Stimulated activated CD8-positive, alpha-beta memory T cell treated with anti-CD3 and anti-CD28 coated beads, Interleukin-2, amount 100 ng/mL, for 1 hour (primary cell): ENCODE measurements around the gene METRN.
A peak's percentile ranks its signal among the peaks of the same experiment; 100 is the strongest.
"Not testable (repeated sequence)": the region's sequence is repeated elsewhere in the genome, so short reads cannot be mapped to it uniquely, and the experiment has no call there.

Source experiments
- DNase-seq, 2 donors: peaks; one replicate each; pipeline ENCODE4 v3.0.0-alpha.2; 2020; ENCODE audit warnings: low read depth in 2 of 2

The METRN gene

GRCh38 chr16:691242-691641 lies 23.7 kb upstream of the METRN start:
- not testable (repeated sequence) for DNase-seq

DNA sequence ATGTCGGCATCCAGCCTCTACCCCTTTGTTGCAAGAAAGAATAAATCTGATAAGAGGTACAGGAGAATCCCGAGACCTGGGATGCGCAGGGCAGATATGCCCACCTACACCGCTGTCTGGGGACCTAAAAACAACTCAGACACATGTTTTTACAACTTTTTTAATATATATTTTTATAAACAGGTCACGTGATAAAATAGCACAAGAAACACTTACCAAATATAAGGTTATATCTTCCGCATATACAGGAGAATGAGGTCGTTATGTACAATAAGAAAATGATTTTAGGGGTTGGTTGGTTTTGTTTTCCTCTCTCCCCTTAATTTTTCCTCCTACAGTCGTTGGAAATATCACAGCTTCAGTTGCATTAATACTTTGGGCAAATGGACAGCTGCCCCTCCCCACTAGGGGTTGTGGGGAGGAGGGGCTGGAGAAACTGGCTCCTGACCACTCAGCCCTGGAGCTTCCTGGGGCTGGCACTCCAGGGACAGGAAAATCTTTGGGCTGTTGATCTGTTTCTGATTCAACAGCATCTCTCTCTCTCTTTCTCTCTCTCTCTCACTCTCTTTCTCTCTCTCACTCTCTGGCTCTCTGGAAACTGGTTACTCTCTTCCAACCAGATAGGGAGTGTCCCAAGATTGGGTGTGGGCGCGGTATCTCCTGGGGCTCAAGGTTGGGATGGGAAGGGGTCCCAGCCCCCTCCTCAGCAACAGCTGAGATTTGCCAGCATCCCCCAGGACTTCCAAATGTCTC lies 22.4 kb upstream of the METRN start:
- no peak for DNase-seq

GRCh38 chr16:693364-693763 lies 21.6 kb upstream of the METRN start:
- no peak for DNase-seq

GRCh38 chr16:693766-694165 lies 21.2 kb upstream of the METRN start:
- DNase-seq: no peak

DNA sequence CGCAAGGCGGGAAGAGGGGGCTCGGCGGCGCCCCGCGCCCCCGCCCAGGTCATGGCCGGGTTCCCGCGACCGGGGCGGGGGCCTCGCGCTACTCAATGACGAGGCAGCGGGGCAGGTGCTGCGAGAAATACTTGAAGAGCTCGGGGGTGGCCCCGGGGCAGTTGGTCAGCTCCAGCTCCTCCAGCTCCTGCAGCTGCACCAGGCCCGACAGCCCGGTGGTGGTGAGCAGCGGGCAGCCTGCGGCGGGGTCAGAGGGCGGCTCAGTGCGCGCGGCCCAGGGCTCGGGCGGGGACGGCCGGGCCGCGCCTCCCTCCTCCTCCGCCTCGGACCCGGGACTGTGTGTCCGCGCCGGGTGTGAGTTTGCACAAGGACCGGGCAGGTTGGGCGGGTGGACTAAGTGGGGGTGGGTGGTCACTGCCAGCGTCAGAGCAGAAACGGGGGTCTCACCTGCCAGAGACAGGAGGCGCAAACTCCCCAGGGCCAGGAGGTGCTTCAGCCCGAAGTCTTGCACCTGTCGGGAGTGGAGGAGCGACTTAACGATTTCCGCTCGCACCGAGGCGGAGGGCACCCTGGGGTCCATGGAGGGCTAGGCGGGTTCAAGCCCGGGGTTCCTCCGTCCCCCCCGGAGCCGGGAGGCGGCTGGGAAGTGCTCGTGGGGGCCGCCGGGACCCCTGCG lies 20.6 kb upstream of the METRN start:
- no peak for DNase-seq

DNA sequence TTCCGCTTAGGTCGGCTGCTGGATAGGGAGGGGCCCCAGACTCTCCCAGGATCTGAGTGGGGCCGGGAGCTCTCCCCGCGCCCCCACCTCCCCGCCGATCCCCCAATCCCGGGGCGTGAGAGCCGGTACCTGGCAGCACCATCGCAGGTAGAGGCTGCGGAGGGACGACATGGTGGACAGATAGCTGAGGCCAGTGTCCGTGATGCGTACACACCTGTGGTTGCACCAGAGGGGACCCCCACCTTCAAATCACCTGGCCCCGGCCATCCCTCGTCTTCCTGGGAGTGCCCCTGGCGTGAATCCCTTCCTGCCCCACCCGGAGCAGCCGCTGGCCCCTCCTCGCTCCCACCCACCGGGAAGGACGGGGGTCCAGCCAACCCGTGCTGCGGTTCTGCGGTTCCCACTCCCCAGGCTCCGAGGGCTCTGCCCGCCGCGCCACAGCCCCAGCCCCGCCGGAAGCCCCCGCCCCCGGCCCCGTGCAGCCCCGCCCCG lies 20.0 kb upstream of the METRN start:
- DNase-seq: no peak

DNA sequence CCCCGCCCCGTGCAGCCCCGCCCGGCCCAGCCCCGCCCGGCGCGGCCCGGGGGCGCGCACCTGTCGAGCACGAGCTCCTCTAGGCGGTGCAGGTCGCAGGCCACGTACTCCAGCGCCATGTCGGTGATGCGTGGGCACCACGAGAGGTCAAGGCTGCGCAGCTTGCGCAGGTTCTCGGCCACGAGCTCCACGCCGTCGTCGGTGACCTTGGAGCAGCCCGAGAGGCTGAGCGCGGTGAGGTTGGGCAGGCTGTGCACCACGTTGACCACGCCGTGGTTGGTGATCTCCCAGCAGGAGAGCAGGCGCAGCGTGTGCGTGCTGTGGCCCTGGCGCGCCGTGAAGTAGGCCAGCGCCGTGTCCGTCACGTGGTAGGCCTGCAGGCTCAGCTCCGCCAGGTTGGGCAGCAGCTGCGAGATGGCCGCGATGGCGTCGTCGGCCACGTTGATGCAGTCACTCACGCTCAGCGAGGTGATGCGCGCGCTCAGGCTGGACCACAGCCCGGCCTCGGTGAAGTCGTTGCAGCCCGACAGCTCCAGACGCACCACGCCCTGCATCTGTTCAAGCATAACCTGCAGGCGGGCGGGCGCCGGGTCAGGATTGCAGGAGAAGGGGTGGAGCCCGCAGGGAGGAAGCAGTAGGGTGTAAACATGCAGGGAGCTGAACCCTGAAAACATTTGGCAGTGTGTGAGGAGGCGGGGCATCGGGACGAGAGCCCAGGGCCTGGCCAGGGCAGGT lies 19.4 kb upstream of the METRN start:
- peak; percentile 29 to 42 for DNase-seq

DNA sequence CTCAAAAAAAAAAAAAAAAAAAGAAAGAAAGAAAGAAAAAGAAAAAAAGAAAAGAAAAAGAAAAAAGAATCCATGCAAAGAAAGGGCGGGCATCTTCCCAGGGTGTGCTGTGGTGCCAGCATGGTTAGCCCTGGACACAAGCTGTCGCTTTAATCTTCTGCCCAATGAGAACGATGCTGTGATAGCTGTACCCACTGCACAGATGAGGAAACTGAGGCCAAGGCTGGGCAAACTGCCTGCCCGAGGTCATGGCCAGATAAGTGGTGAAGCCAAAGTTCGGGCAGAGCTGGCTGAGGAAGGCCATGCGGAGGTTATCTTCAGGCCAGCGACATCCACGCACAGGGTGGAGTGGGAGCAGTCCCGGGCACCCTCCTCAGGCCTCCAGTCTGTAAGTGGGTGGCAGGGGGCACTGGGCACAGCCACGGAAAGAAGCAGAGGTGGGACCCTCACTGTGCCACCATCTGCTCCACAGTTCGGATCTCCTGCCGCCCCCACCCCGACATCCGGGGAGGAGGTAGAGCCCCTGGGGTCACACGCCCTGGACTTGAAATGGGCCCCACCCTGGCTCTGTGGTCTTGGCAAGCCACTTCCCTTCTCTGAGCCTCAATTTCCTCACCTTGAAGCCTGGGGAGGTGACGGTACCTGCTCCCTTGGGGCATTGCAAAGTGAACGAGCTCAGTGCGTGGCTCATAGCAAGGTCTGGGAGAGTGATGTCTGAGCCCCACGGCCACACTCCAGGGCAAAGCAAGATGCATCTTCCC lies 15.8 kb upstream of the METRN start:
- DNase-seq: no peak

DNA sequence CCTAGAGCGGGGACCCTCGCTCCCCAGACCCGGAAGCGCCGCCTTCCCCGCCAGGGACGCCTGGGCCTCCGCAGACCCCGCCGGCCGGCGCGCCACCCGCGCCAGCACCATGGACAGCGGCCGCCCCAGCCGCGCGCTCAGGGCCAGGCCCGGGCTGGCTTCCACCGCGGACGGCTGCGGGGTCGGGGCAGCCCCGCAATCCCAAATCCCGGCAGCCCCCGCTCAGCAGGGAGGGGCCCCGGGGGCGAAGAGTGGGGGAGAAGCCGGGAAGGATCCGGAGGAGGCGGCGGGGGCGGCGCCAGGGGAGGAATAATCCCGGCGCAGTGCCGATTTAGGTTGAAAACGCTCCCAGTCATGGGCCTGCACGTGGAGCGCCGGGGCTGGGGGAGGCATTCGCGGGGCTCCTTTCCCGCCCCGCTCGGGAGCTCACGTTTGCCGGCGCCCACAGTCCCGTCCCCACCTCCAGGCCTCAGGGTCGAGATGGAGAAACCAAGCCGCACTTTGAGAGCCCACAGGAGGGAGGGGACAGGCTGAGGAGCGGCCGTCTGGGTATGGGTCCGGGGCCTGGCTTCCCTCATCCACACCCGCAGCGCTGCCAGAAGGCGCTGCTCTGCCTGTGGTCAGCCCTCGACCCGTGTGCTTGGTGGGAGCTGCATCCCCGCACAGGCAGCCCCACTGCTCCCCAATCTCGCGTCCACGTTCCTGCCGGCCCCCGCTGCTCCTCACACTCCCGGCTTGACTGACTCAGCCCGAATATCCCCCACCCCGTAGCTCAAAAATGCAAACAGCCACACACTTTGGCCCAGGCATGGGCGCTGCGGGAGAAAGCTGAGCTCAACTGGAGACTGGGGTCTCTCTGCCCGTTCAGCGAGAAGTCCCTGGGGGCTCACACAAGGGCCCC lies 14.0 kb upstream of the METRN start:
- no peak for DNase-seq

DNA sequence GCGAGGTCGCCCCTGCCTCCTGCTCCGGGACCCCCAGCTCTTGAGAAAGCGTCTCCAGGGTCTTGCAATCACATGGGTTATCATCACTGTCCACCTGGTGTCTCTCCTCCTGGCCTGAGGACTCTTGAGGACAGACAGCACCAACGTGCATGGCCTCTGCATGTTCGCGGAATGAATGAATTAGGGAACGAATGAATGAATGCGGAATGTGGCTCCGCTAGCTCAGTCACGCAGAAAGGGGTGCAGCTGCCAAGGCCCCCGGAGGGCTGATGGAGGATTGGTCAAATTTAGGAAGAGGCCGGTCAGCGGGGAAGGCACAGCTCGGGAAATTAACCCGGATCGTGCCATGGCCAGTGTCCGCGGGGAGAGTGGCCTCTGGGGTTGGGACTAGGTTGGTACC lies 12.6 kb upstream of the METRN start:
- DNase-seq: no peak

DNA sequence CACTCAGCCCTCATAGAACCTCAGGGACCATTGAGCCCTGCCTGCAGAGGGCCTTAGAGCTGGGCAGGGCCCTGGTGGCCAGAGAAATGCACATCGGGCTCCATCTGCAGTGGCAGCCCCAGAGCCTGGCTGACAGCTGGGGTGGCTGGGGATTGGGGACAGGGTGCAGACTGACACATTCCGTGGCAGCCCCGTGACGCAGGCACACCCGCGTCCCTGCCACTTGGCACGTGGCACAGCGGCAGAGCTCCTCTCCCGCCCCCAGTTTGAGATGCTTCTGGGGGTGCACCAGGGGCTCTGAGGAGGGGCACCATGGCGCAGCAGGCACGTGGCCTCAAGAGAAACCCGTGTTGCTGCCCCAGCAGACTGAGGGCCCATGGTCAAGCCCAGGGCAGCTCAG lies 11.5 kb upstream of the METRN start:
- no peak for DNase-seq

- no peak for DNase-seq
Observed at GRCh38 chr16:704047-704446, 10.9 kb upstream of the METRN start.

GRCh38 chr16:704552-705380 lies 10.2 kb upstream of the METRN start:
- no peak for DNase-seq

DNA sequence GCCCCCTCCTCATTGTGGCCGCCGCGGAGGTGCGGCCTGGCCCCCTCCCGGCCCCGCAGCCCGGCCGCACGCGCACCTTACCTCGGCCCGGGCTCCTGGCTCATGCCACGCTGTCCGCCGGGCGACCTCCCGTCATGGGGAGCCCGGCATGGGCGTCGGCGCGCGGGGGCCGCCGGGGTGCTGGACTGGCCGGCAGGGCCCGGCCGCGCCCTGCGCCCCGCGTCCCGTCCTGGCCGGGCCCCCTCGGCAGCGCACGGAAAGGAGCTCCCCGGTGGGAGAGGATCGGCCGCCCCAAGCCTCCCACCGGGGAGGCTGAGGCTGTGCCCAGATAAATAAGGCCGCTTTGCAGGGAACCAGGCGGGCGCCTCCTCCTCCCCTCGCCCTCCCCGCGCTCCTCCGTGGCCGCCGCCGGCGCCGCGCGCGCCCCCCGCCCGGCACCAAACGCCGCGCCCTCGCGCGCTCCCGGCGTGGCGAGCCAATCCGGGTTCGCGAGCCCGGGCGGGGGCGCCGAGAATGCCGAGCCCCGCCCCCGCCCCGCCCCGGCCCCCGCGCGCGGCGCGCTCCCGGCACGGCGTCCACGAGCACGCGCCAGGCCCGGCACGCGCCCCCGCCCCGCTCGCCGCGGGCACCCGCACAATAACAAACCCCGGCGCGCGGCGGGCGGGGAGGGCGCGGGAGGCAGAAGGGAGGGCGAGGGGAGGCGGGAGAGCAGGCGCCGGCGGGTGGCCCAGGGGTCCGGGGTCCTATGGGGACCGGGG lies 9.3 kb upstream of the METRN start, which contains the start of gene FBXL16:
TSS of gene FBXL16 (minus strand) at position 371 of the 758 bp plus-strand sequence. CDS start 8,396 bp downstream, outside the sequence.
- DNase-seq: no peak

DNA sequence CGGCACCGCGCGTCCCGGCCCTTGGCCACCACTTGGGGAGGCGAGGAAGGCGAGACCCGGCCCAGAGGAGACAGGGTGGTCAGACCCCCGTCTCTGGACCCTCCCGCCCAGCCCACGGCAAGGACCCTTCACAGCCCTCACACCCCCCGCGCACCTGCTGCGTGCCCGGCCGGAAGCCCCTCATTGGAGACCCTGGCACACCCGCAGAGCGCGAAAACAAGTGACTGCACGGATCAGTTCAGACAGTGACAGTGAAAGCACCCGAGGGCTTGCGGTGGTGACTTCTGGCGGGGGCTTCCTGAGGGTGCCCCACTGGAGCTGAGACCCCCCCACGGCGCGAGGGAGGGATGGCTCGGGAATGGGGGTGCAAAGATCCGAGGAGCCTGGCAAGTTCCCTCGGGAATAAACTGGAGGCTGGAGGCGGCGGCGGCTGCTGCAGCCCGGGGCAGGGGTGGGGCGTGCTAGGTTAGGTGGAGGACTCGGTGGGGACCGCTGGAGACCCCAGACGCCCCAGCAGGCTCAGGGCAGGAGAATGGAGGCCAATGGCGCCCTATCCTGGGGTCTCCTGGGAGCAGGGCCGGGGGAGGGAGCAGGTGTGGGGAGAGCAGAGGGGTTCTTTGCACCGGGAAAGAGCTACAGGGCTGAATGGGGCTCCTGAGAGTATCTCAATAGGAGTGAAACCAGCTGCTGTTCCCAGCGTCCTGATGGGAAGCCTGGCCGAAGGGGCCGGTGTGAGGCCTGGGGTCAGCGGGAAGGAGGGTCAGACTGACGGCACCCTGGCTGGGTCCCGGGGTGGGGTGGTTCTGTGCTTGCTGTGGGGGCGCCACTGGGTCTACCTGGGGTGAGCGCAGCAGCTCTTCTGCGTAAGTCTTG lies 8.5 kb upstream of the METRN start:
- DNase-seq: no peak

DNA sequence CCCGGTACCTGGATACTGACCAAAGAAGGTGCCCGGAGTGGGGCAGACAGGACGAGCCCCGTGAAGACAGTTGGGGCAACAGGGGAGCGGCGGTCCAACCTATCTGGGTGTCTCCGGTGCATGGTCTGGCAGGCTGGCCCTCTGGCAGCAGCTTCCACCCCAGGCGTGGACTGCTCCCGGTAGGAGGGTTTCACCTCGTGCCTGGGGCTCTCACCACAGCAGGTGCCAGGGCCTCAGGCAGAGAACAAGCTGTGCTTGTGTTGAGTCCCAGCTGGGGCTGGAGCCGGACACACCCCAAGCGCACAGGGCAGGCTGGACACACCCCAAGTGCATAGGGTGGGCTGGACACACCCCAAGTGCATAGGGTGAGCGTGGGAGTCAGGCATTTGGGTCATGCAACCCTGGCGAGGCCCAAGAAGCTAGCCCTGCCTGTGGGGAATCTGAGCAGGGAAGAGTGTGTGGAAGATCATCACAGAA lies 7.8 kb upstream of the METRN start:
- no peak for DNase-seq

DNA sequence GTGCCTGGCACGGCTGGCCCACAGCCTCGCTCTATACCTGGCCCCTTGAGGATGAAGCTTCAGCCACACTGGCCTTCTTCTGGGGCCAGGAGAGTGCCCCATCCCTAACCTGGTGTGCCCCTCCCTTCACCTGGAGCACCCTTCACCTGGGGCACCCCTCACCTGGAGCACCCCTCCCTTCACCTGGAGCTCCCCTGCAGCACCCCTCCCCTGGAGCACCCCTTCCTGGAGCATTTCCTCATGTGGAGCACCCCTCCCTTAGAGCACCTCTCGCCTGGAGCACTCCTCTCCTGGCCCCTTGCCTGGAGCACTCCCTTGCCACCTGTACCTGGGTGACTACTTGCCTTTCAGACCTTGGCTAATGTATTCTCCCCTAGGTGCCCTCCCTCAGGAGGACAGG lies 6.9 kb upstream of the METRN start:
- no peak for DNase-seq

- DNase-seq: no peak
Observed at GRCh38 chr16:708959-709358, 6.0 kb upstream of the METRN start.
